HG02798 (cell line): ENCODE data around the gene IZUMO3.
"Not testable (repeated sequence)": the region's sequence is repeated elsewhere in the genome, so short reads cannot be mapped to it uniquely, and the experiment has no call there.

Experiments
- ATAC-seq: cut with Tn5 transposase; IDR thresholded peaks from one replicate; pipeline ENCODE4 v1.9.1; 2021; ENCODE audit warnings: mild to moderate bottlenecking; ENCODE audit not compliant: unreplicated experiment, poor library complexity

The IZUMO3 gene

GRCh38 chr9:24545847-24546522, at the start of gene IZUMO3:
Gene IZUMO3, minus strand, starts transcription at chr9:24545897. Its CDS starts 248 bp downstream, at chr9:24545649.
- ATAC-seq = no peak

GRCh38 chr9:24594234-24594850, 48.6 kb upstream of the IZUMO3 start:
- ATAC-seq = no peak

- ATAC-seq = no peak
These were observed 44.7 kb upstream of the IZUMO3 start for GRCh38 chr9:24590432-24590831.

- ATAC-seq = no peak
These were observed 42.2 kb upstream of the IZUMO3 start for GRCh38 chr9:24587883-24588282.

GRCh38 chr9:24582146-24583126, 36.7 kb upstream of the IZUMO3 start:
- no peak for ATAC-seq

GRCh38 chr9:24580005-24580404, 34.3 kb upstream of the IZUMO3 start:
- not testable (repeated sequence) for ATAC-seq

- no peak for ATAC-seq
These were observed 26.7 kb upstream of the IZUMO3 start for GRCh38 chr9:24572406-24572805.

- no peak for ATAC-seq
These were observed 16.3 kb upstream of the IZUMO3 start for GRCh38 chr9:24561957-24562356.

- no peak for ATAC-seq
These were observed 7.5 kb upstream of the IZUMO3 start for GRCh38 chr9:24553183-24553552.

GRCh38 chr9:24552526-24553182, 7.0 kb upstream of the IZUMO3 start:
- ATAC-seq = no peak

GRCh38 chr9:24545285-24545684, 412 bp downstream of the IZUMO3 start:
- ATAC-seq = no peak

- no peak for ATAC-seq
These were observed 27.2 kb downstream of the IZUMO3 start for GRCh38 chr9:24518545-24518944.

- no peak for ATAC-seq
These were observed 29.2 kb downstream of the IZUMO3 start for GRCh38 chr9:24516463-24516862.

- ATAC-seq = no peak
These were observed 35.8 kb downstream of the IZUMO3 start for GRCh38 chr9:24509850-24510249.

GRCh38 chr9:24504521-24504920, 41.2 kb downstream of the IZUMO3 start:
- no peak for ATAC-seq

- ATAC-seq = no peak
These were observed 43.3 kb downstream of the IZUMO3 start for GRCh38 chr9:24502206-24502937.

- no peak for ATAC-seq
These were observed 44.9 kb downstream of the IZUMO3 start for GRCh38 chr9:24500761-24501160.

GRCh38 chr9:24498632-24499031, 47.1 kb downstream of the IZUMO3 start:
- ATAC-seq = no peak

- ATAC-seq = no peak
These were observed 48.0 kb downstream of the IZUMO3 start for GRCh38 chr9:24497671-24498070.
